HG03520 (cell line): ENCODE data around the gene HHIP.

Experiments used
- ATAC-seq: cut with Tn5 transposase; IDR thresholded peaks from one replicate; pipeline ENCODE4 v1.9.1; 2021; ENCODE audit warnings: mild to moderate bottlenecking, moderate library complexity; ENCODE audit not compliant: unreplicated experiment

HHIP gene

DNA sequence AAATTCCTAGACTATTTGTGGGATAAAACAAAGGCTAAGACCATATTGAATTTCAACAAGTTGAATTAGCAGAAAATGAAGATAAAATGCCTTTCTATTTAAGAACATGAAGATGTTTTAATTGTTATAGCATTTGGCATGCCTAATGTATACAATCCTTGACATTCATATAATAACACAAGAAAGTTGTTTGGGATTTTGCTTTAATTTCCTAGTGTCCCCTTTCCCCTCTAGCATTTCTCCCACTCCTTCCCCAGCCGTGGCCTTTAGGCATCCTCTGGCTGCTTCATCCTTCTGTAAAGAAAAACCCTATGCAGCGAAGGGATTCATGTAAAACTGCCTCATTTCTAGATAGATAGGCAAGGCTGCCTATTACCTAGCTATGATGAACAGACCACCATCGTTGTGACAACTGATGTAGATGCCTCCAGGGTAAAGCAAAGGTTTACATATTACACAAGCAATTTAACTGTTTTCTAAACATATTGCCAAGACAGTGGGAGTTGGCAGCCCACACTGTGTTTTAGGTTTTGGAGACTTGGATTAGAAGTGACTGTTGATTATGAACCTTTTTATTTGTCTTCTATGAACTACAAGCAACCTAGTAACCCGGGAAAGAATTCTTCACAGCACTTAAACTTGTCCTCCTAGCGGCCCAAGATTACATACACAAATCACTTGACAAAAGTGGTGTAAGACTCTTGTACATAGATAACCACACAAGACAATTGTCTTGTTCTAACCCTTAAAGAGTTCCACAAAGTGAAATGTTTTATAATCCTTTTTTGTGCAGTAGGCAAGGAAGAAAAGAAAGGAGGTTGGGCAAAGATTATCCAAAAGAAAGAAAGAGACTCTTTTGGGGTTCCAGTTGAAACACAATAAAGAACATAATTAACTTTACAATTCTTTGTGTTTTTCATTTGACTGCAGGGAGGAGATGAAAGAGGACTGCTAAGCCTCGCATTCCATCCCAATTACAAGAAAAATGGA is 59.9 kb downstream of the HHIP start:
- ATAC-seq, result no peak

DNA sequence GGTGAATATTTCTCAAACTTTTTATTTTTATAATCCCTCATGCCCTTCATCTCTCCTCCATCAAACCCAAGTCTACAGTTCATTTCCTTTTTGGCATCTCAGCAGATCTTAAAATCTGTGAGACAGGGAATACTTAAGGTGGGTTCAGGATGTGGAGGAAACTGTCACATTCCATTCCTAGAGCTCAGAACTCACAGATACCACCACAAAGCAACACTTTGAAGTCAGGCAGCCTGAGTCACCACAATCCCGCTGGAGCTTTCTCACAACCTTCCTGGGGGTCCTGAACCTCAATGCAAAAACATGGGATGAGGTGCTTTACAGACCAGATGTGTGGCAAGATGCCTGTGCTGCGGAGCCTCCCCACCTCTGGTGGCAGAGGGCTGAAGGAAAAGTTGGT is 63.2 kb downstream of the HHIP start:
- ATAC-seq, result no peak

DNA sequence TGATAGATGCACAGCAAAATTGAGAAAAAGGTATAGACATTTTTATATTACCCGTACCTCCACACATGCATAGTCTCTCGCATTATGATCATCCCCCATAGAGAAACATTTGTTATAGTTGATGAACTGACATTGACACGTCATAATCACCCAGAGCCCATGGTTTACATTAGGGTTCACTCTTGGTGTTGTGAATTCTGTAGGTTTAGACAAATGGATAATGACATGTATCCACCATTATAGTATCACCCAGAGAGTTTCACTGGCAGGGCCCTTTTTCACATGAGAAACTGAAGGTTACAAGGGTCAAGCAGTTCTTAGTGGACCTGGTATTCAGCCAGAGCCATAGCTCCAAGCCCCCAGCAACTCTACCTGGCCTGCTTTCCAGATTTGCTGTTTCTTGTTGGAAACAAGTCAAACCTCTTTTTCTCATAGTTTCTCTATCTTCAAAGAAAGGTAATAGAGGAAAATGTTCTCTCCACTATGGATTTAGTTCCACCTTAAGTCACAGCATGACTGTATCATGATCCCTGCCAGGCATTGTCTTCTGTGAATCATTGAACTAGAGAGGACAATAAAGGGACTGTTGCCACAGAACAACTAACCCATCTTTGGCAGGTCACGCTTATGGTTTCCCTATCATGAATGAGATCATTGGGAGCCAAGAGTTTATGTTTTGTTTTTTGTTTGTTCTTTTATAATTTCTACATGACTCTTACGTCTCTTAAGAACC is 64.0 kb downstream of the HHIP start:
- ATAC-seq, result no peak

DNA sequence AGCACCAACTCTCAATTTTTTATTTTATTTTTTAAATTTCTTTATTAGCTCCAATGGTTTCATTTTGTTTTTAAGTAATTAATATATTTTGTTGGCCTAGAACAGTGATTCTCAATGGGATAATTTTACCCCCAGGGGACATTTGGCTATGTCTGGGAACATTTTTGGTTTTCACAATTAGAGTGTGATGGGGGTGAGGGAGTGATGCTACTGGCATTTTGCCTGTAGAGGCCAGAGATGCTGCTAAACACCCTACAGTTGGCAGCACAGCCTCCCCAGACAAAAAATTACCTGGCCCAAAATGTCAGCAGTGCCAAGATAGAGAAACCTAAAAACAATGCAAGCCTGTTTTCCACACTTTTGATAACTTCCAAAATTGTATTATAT is 64.6 kb downstream of the HHIP start:
- ATAC-seq, result no peak

DNA sequence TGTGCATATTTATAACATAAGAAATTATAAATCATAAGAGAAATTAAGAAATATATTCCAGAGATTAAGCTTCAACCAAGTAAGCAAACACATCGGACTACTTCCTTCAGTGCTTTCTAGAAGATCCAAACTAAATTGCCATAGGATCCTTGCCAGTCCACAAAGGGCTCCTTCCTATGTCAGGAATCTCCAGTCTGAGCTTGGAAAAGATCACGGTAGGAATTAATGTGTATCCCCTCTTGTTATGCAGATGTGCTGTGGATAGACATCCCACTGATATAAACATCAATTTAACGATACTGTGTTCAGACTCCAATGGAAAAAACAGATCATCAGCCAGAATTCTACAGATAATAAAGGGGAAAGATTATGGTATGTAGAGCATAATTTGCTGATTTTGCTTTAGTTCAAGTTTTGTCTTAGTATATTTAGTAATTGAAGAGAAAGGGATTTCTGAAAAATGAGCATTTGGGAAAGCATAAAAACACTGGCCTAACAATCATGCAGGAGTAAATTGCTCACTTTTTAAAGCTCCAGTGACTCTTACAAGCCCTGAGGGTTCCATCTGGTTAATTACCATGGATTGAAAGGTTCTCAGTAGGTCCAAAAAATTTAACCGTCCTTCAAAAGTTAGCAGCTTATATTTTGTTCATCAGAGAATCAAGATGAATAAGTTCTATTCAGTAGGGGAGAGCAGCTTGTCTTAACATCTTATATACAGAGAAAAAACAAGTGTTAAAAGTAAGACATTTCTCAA is 65.9 kb downstream of the HHIP start:
- no peak for ATAC-seq

DNA sequence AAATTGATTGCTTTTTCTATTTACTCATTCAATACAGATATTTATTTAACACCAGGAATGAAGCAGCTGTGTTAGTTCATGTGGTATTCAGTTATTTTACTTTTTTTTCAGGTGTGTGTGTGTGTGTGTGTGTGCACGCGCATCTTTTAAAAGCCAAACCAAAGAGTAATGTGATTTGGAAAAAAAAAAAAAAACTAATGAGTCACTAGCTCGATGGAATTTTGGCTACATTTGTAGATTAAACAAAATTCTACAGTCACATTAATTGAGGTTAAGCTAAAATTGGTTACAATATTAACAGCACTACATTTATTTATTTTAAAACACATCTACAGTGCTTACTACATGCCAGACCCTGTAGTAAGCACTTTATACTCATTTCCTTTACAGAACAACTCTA is 66.8 kb downstream of the HHIP start:
- ATAC-seq, result no peak

DNA sequence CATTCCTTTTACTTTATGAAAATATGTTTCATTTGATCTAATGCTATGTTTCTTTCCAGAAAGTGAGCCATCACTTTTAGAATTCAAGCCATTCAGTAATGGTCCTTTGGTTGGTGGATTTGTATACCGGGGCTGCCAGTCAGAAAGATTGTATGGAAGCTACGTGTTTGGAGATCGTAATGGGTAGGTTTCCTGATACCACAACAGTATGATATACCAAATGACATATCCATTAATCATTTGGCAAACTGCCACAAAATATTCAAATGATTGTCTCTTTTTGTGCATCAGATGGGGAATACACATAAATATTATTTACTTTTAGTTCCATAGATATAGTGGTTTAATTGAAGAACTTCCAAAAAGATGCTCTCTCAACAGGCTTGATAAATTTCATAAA is 68.2 kb downstream of the HHIP start:
- ATAC-seq, result no peak

DNA sequence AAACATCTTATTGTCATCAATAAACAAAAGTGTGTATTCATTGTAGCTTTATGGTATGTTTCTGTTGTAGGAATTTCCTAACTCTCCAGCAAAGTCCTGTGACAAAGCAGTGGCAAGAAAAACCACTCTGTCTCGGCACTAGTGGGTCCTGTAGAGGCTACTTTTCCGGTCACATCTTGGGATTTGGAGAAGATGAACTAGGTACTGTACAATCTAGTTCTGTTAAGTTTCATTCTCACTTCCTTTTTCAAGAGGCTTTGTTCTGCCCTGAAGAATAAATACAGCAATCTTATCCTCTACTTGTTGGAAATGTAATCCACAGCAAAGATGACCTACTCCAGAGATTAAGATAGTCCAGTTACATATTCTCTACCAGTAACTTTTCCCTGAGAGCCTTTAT is 69.3 kb downstream of the HHIP start:
- ATAC-seq, result no peak

DNA sequence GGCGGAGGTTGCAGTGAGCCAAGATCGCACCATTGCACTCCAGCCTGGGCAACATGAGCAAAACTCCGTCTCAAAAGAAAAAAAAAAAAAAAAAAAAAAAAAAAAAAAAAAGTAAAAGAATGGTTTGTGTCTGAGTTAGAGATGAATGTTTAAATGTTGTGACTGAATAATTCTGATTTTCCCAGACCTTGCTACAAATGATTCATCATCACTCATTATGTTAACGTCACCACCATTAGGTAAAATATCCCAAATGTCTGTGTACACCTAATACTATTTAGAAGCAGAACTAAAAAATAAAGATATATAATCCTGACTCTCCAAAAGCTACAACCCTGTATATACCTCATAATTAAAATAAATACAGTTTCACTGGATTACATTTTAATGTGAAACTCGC is 70.8 kb downstream of the HHIP start:
- ATAC-seq, result no peak

DNA sequence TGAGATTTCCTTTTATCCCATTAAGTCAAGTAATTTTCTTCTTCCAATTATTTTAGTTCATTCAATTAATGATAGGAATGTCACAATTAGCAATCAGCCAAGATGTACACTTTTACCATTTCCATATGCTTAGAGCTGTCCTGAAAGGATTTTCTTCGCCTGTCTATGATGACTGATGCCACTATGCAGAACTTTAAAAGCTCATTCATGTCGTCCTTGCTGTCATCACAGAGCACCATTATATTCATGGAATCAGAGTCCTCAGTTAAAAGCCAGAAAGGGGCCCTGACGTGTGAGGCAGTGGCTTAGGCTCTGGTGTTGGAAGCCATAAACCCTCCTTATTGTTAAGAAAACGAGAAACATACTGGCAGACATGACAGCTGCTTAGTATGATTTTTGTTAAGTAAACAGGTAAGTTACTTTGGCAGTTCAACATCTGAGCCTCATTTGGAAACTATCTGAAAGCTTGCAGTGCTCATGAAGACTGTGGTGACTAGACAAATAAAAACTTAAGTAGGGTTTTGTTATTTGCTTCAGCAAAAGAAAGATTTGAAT is 73.1 kb downstream of the HHIP start:
- no peak for ATAC-seq

DNA sequence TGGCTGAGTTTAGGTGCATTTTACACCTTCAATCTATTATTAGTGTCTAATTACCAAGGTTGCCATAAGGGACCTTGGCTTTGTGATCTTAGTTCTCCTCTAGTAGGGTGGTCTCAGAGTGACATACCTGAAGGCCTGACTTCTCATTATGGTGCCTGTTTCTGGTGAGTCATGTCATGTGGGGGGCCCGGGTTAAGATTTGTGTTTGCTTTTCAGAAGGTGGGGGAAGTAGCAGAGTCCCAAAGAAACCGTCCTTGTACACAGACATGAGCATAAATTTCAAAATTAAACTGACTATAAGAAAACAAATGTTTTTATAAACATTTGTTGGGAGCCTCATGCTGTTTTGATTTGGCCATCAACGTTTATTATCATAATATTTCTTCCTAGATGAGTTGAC is 74.5 kb downstream of the HHIP start:
- ATAC-seq, result no peak

DNA sequence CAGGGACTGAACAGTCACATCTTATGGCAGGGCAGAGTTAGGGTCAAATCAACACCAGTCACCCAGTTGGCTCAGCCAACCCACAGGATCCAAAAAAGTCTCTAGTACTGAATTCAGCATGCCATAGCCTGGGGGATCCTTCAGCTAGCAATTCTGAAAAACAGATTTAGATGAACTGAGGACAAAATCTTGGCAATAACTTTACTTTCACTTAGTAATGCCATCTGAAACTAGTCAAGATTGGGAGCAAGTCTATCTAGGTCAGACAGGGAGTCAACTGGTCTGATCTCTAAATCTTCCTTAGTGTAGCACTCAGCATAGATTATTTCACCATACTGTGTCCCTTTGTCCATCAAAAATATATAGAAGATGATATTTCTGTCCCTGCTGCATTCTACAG is 76.0 kb downstream of the HHIP start:
- no peak for ATAC-seq

DNA sequence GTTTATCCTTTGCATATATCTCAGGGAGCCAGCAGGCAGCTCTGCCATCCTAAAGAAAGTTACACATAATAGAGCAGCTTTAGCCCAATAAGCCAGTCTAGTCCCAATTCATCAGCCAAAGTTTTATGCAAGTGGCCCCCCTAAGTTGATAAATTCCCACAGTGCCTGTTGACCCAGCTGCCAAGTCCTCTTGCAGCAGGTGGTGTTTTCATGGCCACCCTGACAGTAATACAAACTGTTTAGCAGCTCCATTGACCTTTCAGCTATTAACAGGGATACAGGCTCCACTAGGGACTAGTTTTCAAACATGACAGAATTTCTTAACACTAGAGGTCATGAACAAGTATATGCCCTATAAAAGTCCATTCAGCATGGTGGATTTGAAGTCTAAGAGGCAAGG is 77.5 kb downstream of the HHIP start:
- no peak for ATAC-seq

DNA sequence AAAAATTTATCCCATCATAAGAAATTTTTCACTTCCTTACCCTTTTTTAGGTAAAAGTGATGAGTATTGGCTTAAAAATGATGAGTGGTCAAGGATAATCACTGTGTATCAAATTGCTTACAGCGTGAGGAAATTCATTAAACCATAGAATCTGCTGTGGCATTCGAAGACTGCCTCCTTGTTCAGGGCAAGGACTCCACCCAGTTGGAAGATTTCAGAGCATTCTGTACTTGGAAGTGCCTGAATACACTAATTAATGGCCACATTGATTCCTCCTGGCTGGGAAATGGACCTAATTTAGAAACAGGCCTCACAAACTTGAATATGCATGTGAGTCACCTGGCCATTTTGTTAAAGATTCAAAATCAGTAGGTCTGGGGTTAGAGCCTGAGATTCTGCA is 83.2 kb downstream of the HHIP start:
- no peak for ATAC-seq

DNA sequence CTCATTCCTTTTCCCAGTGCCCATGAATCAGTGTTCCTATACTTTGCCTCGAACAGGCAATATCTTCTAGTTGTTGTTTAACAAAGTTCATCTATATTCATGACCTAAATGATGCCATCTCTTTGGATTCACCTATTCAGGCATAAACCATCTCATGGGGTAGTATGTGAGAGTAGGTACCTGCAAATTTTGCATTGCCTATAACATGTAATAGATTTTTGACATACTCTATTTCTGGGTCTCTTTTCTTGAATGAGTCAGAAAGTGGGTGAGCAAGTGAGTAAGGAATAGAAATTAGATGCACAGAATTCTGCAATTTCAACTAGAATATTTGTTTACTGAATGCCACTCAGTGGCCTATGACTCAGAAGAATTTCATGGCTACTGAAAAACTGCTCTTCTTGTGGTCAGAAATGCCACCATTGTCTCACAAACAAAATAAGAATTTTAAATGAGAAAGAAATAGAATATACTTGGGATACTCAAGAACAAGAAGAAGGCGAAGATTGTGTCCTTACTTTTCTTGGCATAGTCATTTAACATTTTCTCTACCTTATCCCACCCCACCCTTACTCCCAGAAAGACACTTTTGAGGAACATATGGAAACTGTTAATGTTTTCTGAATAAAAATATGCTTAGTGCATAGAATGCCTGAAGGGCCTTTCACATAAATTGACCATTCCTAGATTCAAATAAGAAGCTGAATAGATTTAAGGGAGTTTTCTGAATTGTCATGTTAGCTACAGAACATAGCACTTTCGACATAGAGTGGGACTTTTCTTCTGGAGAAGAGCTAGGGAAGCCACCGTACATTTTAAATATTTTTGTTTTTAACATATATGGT is 86.8 kb downstream of the HHIP start:
- ATAC-seq, result no peak

DNA sequence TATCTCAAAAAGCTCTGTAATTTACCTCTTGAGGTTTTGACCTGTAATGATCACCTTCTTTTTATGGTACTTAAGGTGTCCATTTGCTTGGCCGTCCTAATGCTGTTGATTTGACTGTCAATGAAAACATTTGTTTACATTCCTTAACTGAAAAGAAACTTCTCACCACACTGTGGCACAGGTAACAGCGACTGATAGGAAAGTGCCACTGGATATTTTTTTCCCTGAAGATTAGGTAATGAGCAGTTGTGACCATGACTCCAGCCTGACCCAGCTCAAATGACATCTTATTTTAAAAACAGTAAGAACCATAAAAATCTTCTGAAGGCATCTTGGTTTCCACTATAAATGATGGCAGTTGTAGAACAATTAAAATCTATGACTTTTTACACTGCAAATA is 87.6 kb downstream of the HHIP start:
- no peak for ATAC-seq

DNA sequence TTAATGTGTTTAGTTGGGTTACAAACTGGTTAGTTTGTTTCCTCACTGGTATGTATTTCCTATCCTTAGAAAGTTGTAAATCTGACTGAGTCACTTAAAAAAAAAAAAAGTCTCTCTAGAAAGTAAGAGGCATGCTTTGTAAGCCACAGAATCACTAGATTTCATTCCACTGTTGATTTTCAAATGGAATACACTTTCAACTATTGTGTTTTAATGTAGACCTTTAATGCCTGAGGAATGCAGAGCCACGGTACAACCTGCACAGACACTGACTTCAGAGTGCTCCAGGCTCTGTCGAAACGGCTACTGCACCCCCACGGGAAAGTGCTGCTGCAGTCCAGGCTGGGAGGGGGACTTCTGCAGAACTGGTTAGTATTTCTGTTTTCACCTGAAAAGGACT is 88.6 kb downstream of the HHIP start:
- ATAC-seq, result no peak

DNA sequence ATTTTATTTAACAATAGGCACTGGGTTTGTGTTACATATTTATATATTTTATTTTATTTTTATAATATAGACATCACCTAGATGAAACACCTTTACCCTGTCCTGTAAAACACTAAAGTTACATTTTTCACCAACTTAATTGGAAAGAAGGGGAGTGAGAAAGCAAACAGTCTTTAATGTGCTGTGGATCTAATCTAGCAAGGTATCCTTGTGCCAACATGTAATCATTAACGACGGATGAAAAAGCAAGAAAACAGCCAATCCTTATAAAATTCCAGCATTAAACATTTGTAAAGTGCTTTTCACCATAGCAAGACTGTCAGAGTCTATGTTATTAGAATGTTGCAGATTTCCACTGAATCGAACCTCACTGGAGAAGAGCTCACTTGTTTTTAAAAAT is 92.7 kb downstream of the HHIP start:
- ATAC-seq, result no peak

DNA sequence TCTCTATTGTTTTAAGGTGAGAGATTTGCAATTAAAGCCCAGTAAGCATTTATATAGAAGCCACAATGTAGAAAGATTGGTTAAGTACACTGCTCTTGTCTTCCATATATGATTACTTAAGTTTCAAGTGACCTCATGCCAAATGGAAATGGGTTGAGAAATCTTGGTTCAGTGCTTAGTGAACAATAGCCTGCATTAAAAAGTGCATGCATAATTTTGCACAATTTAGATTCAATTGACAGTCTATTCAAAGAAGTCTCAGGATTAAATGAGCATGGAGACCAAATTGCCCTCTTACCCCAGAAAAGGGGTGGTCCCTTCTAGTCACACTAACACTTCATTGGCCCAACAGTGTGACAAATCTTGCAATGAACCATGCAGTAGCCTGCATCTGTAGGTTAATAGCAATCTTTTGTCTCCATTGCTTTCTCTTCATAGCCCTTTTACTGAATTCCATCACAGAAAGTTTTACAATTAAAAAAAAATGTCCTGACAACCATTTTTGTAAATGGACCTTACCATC is 93.6 kb downstream of the HHIP start:
- ATAC-seq, result no peak

DNA sequence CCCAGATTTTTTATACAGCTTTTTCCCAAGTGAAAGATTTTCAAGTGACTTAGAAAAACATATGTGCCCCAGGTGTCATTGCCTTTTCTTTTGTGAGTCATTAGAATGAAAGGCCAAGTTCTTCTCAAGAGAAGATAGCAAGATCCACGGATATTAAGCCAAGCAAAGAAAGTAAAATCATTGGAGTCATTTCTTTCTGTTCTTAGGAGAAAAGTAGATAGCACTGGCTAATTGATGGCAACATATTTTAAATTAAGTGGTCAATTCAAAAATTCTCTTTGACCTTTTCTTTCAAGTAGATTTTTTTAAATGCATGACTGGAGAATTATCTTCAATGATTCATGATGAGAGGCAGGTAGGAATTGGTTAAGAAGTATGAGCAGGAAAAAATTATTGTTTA is 94.4 kb downstream of the HHIP start:
- ATAC-seq, result no peak
